Medulla oblongata (tissue), 1 donor: Measurements from ENCODE around the gene GPR32.
"Not testable (repeated sequence)": the region's sequence is repeated elsewhere in the genome, so short reads cannot be mapped to it uniquely, and the experiment has no call there.

Source experiments
- DNase-seq: peaks from one replicate; pipeline ENCODE4 v3.0.0-alpha.2; 2015; ENCODE audit errors: extremely low spot score

GPR32 gene

GRCh38 chr19:50747141-50747540, 23.1 kb upstream of the GPR32 start:
- not testable (repeated sequence) for DNase-seq

DNA sequence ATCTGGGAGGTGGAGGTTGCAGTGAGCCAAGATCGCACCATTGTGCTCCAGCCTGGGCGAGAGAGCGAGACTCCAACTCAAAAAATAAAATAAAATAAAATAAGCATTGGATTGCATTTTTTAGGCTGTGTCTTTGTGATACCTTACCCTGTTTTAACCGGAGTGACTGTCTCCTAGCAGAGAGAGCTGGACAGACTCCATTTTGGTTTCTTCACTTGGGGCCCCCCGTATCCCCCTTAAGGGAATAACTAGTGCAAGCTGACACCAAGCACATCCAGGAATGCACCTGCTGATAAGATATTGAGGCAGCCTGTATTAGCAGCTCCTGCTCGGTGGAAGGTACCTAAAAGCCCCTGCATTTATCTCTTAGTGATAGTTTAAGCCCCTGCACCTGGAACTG, 20.8 kb upstream of the GPR32 start:
- DNase-seq: no peak

- no peak for DNase-seq
Observed at GRCh38 chr19:50750010-50750409, 20.3 kb upstream of the GPR32 start.

GRCh38 chr19:50753879-50754278, 16.4 kb upstream of the GPR32 start:
- DNase-seq: no peak

DNA sequence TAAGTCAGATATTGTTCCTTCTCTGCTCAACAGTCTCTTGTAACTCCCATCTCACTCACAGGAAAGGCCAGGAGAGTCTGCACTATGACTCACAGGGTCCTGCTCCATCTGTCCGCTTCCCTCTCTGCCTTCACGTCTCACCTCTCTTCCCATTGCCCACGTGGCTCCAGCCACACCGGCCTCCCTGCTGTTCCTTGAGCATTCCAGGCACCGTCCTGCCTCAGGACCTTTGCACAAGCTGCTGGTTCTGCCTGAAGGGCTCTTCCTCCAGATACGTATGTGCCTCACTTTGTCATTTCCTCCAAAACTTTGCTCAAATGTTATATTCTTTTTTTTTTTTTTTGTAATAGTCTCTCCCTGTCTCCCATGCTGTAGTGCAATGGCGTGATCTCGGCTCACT, 14.0 kb upstream of the GPR32 start:
- not testable (repeated sequence) for DNase-seq

- not testable (repeated sequence) for DNase-seq
Observed at GRCh38 chr19:50757624-50758023, 12.6 kb upstream of the GPR32 start.

DNA sequence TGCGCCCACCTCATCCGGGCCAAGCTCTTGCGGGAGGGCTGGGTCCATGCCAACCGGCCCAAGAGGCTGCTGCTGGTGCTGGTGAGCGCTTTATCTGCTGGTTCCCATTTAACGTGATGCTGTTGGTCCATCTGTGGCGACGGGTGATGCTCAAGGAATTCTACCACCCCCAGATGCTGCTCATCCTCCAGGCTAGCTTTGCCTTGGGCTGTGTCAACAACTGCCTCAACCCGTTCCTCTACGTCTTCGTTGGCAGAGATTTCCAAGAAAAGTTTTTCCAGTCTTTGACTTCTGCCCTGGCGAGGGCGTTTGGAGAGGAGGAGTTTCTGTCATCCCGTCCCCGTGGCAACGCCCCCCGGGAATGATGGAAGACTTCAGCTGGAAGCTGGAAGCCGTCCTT, 11.2 kb upstream of the GPR32 start:
- not testable (repeated sequence) for DNase-seq

GRCh38 chr19:50759886-50760285, 10.4 kb upstream of the GPR32 start:
- no peak for DNase-seq

GRCh38 chr19:50761501-50761900, 8.8 kb upstream of the GPR32 start:
- DNase-seq: not testable (repeated sequence)

- not testable (repeated sequence) for DNase-seq
Observed at GRCh38 chr19:50763521-50763920, 6.7 kb upstream of the GPR32 start.

- no peak for DNase-seq
Observed at GRCh38 chr19:50764409-50764808, 5.9 kb upstream of the GPR32 start.

DNA sequence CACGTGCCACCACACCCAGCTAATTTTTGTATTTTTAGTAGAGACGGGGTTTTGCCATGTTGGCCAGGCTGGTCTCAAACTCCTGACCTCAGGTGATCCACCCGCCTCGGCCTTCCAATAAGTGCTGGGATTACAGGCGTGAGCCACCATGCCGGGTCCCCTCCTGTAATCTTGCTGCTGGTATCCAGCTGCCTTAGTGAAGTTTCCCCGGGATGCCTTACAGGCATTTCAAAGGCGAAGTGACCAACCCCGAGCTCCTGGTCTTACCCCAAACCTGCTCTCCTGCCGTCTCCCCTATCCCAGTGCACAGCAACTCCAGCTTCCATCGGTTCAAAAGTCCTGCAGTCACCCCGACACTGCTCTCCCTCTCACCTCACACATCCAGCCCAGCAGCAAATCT, 3.5 kb upstream of the GPR32 start:
- DNase-seq: not testable (repeated sequence)

GRCh38 chr19:50767263-50767662, 3.0 kb upstream of the GPR32 start:
- DNase-seq: not testable (repeated sequence)

GRCh38 chr19:50768277-50768676, 2.0 kb upstream of the GPR32 start:
- no peak for DNase-seq

- DNase-seq: no peak
Observed at GRCh38 chr19:50770888-50771287, 624 bp downstream of the GPR32 start.

DNA sequence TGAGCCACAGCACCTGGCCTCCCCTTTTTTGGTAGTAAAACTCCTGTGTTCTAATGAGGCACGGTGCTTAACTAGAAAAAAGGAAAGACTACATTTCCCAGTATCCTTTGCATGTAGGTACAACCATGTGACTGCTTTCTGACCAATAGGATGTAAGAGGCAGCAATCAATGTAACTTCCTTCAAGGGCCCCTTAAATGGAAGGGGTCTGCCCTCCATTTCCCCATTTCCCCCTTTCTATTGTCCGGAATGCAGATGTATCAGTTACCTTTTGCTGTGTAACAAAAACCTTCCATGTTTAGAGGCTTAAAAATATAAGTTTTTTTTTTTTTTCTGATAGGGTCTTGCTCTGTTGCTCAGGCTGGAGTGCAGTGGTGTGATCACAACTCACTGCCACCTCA, 2.2 kb downstream of the GPR32 start:
- DNase-seq: no peak

GRCh38 chr19:50772912-50773311, 2.6 kb downstream of the GPR32 start:
- DNase-seq: not testable (repeated sequence)

DNA sequence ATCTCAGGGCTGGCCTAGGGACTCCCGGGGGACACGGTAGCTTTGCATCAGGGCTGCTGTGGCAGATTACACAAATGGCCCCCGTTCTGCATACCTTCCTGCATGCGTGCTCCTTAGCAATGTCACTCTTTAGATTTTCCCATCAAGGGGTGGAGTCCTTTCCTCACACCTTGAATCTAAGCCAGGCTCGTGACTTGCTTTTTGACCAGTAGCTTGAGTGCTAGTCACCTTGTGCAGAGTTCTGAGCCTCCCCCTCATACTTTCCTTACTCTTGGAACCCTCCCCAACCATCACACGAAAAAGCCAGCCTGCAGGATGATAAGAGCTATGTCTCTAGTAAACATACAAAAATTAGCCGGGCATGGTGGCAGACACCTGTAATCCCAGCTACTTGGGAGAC, 3.2 kb downstream of the GPR32 start:
- not testable (repeated sequence) for DNase-seq

DNA sequence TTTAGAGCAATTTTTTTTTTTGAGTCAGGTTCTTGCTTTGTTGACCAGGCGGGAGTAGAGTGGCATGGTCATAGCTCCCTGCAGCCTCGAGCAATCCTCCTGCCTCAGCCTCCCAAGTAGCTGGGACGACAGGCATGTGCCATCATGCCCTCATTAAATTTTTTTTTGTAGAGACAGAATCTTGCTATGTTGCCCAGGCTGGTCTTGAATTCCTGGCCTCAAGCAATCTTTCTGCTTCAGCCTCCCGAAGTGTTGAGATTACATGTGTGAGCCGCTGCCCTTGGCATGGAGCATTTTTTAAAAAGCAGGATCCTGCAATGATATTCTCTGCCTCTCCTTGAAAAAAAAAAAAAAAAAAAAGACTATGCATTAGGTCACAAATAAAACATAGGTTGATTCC, 5.9 kb downstream of the GPR32 start:
- no peak for DNase-seq

- no peak for DNase-seq
Observed at GRCh38 chr19:50777261-50777660, 7.0 kb downstream of the GPR32 start.

DNA sequence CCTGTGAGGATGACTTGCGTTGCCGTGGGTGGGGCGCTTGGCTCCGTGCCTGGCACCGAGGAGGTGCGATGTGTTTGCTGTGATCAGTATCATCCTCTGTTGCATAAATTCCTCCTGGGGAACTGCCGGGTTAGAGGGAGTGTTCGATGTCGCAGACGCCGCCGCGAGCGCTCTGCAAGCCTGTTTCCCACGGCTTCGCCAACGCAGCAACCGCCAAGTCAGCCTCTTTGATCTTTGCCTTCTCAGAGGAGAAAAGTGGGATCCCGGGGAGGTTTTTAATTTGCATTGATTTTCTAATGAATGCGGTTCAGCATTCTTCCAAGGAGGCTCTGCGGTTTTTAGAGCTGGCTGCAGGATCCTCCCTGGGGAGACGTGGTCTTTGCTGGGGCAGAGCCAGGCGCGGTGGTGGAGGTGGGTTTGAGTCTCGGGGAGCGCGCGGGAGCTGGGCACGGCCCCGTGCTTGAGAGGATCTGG, 7.6 kb downstream of the GPR32 start:
- no peak for DNase-seq

GRCh38 chr19:50778906-50779430, 8.7 kb downstream of the GPR32 start:
- DNase-seq: no peak

GRCh38 chr19:50779504-50780457, 9.5 kb downstream of the GPR32 start:
- DNase-seq: no peak
